ENCODE measurements around the gene SOD2.

- TF ChIP-seq, protein P1, sequence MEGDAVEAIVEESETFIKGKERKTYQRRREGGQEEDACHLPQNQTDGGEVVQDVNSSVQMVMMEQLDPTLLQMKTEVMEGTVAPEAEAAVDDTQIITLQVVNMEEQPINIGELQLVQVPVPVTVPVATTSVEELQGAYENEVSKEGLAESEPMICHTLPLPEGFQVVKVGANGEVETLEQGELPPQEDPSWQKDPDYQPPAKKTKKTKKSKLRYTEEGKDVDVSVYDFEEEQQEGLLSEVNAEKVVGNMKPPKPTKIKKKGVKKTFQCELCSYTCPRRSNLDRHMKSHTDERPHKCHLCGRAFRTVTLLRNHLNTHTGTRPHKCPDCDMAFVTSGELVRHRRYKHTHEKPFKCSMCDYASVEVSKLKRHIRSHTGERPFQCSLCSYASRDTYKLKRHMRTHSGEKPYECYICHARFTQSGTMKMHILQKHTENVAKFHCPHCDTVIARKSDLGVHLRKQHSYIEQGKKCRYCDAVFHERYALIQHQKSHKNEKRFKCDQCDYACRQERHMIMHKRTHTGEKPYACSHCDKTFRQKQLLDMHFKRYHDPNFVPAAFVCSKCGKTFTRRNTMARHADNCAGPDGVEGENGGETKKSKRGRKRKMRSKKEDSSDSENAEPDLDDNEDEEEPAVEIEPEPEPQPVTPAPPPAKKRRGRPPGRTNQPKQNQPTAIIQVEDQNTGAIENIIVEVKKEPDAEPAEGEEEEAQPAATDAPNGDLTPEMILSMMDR (IDR thresholded peaks at IDR 0.05; ENCODE audit: insufficient read depth, low read depth, low read length) = no peak
- TF ChIP-seq EZH2 (IDR thresholded peaks at IDR 0.05; ENCODE audit: insufficient read depth, low read length) = no peak
These were observed 23.4 kb upstream of the SOD2 start for GRCh38 chr6:159716247-159717096.

All from astrocyte (in vitro differentiated cells and primary cell).